HG03571 (cell line): ENCODE results near the gene RPL9.
"Not testable (repeated sequence)": the region's sequence is repeated elsewhere in the genome, so short reads cannot be mapped to it uniquely, and the experiment has no call there.

Source experiments
- ATAC-seq: cut with Tn5 transposase; IDR thresholded peaks from one replicate; pipeline ENCODE4 v1.9.1; 2021; ENCODE audit not compliant: unreplicated experiment

Gene RPL9

GRCh38 chr4:39427520-39428114 lies 31.1 kb downstream of the RPL9 start:
- ATAC-seq, result no peak

GRCh38 chr4:39426728-39427127 lies 32.0 kb downstream of the RPL9 start:
- no peak for ATAC-seq

- not testable (repeated sequence) for ATAC-seq
These were observed 33.4 kb downstream of the RPL9 start for GRCh38 chr4:39425297-39425696.

- no peak for ATAC-seq
These were observed 36.5 kb downstream of the RPL9 start for GRCh38 chr4:39422247-39422646.

GRCh38 chr4:39415678-39416283 lies 42.9 kb downstream of the RPL9 start:
- ATAC-seq, result no peak

- ATAC-seq, result not testable (repeated sequence)
These were observed 47.2 kb downstream of the RPL9 start for GRCh38 chr4:39411561-39411960.

GRCh38 chr4:39410415-39410814 lies 48.3 kb downstream of the RPL9 start:
- ATAC-seq, result no peak

- ATAC-seq, result no peak
These were observed 51.2 kb downstream of the RPL9 start for GRCh38 chr4:39407584-39407885.

GRCh38 chr4:39406763-39407583 lies 51.7 kb downstream of the RPL9 start, which contains the start of gene KLB:
KLB (plus strand) TSS chr4:39406930; CDS start chr4:39406950, 20 bp downstream.
- ATAC-seq, result no peak
